Stimulated activated CD4-positive, alpha-beta T cell treated with anti-CD3 and anti-CD28 coated beads, TNF-alpha, amount 100 ng/mL, for 24 hours (primary cell): ENCODE measurements around the gene BEGAIN.

ENCODE experiments used
- DNase-seq, 3 experiments: peaks; one replicate each; pipeline ENCODE4 v3.0.0-alpha.2; 2020; ENCODE audit warnings: low read depth in 3 of 3

BEGAIN gene

GRCh38 chr14:100587086-100587762 is at the start of gene BEGAIN:
Gene BEGAIN (minus strand): TSS chr14:100587417. CDS start chr14:100587290, 127 bp downstream.
- peak in 1 of 3 experiments; percentile 44 for DNase-seq

- DNase-seq: no peak
Measured at GRCh38 chr14:100636559-100636958, 49.3 kb upstream of the BEGAIN start.

DNA sequence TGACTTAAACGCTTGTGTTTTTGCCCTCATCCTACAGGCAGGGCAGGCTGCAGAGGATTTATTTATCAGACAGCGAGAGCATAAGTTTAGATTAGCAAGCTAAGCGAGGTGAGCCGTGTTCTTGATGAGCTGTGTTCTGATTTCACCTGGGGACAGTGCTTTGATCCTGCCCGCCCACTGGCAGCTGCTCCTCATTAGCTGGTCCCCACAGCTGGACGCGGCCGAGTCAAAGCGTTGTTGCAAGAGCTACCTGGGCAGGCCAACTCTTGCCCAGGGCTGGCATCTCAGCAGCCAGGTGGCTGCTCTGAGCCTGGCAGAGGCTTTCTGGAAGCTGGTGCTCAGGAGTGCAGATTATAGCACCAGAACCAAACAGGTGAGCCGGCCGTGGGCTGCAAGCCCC is 46.8 kb upstream of the BEGAIN start:
- no peak for DNase-seq

GRCh38 chr14:100633406-100633805 is 46.2 kb upstream of the BEGAIN start:
- DNase-seq: no peak

DNA sequence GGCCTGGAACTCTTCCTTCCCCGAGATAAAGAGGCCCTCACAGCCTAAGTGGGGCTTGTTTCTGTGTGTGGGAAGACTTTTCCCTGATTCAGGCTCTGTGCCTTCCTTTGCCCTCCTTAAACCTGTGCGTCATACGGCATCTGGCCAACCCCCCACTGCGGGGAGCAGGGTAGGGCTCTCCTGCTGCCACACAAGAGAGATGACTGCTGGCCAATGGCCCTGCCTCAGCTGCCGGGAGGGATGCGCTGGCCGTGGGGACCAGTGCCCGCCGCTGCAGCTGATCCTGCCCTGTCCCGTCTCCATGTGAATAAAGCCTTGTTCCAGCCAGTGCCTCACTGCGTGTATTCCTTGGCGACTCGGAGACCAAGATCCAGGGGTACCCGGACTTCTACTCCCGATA is 42.5 kb upstream of the BEGAIN start:
- DNase-seq: no peak

DNA sequence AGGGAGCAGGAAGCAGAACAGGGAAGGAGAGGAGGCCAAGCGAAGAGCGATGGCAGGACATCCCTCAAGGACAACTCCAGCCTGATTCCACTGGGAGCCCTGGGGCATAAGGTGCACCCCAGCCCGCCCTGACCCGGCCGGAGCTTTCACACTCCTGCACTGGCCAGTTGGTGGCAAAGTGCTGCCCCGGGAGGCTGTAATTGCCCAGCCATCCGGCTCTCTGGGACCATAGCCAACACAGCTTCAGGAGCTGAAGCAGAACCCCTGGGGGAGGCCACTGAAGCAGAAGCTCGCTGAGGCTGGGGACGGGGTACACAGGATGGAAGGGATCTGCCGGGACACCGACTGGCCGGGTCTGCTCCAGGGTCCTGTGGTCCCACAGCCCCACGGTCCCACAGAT is 41.9 kb upstream of the BEGAIN start:
- DNase-seq: no peak

GRCh38 chr14:100628225-100628624 is 41.0 kb upstream of the BEGAIN start:
- no peak for DNase-seq

- no peak for DNase-seq
Measured at GRCh38 chr14:100626614-100627013, 39.4 kb upstream of the BEGAIN start.

GRCh38 chr14:100623961-100624360 is 36.7 kb upstream of the BEGAIN start:
- no peak for DNase-seq

DNA sequence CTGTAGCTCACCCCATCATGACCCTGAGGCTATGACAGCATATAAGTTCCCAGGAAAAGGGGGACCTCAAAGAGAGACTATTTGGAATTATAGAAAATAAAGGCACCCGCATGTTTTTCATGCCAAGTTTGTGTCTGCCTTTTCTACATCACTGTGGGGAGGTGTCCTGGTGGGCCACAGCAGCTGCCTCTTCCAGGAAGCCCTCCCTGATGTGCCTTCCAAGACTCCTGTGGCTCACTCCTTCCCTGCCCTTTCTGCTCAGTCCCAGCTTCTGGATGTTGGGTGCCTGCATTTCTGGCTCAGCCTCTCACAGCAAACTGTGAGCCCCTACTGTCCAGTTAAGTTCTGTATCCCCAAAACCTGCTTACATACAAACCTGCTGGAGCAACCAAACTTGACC is 36.3 kb upstream of the BEGAIN start:
- no peak for DNase-seq

- no peak for DNase-seq
Measured at GRCh38 chr14:100622708-100623485, 35.7 kb upstream of the BEGAIN start.

GRCh38 chr14:100622224-100622623 is 35.0 kb upstream of the BEGAIN start:
- DNase-seq: no peak

GRCh38 chr14:100621806-100622205 is 34.6 kb upstream of the BEGAIN start:
- no peak for DNase-seq

DNA sequence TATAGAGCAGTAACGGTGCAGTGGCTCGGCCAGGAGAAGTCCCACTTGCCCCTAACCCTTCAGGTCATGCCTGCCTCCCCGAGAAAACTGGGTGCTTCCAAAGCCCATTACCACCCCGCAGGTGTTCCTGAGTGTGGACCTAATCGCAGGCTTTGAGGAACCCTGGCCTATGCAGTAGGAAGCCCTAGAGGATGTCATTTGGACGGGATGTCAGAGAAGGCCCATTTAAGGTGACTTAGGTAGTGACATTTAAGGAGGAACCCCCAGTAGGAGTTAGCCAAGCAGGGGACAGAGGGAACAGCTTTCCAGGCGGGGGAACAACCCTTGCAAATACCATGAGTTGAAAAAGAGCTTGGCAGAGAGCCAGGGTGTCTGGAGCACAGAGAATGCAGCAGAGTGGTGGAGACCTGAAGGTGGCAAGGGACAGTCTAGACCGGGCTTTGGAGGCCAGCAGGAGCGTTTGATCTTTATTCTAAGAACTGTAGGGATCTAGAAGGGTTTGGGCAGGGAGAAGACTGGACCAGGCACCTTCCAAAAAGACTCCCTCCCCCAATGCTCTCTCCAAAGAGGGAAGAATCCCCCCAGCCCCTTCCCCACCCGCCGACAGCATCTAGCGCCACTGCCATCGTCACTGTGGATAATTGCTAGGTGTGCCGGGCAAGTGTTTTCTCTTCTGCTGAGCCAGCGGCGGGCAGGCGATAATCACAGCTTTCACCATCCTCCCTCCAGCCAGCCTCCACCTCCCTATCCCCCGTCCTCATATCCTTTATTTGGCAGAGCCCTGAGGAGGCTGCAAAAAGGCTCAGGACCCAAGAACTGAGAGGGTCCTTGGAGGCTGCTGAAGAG is 33.3 kb upstream of the BEGAIN start:
- DNase-seq: no peak

DNA sequence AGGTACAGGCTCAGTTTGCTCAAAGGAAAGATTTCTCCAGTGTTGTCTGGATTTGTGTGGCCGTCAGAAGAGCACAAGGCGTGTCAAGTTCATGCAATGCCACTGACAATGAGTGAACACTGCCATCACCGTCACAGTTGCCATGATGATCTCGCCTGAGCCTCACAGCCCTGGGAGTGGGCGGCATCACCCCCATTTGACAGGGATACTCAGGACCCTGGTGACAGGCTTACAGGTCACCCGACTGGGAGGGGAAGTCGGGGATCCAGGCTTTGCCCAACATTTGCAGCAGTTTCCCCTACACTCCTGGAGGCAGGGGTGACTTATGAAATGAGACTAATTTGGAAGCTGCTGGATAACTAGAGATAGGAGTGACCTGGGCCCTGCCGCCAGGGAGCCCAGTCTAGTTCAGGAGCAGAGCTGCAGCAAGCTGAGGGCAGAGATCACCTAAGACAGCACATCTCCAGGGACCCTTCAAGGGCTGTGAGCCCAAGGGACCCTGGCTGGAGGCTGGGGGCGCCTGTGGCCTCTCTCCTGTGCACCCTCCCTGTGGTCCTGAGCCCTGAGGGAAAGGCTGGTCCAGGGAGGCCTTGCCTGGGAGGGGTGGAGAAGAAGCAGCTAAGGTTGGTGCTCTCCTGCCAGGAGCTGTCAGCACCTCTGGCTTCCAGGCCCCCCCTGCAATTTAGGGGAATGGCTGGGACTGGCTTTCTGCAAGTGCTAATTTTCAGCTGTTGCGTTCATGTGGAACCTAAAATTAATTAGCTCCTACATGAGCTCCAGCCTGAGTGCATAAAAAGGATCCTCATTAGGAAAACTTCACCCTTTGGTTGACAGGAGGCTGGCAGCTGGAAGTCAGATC is 32.4 kb upstream of the BEGAIN start:
- no peak for DNase-seq

DNA sequence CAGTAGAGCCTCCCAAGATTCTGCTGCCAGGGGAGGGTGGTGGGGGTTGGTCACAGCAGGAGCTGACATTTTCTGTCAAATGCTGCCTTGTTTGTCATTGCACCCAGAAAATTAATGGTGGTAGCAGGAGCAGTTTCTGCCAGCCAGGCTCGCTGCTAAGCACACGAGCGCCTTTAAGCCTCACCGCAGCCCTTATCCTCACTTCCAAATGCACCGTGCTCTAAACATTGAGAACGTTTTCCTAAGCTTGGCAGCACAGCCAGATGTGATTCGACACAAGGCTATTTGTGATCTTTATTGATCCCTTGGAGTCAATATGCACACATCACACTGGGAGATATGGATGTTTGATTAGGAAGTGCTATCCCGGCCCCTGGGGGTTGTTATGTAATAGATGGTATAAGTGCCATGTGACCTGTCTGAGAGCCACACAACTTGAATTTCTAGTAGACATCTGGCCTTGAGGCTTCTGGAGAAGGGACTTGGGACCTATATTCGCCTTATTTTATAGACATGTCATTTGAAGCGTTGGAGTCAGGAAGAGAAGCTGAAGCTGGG is 31.6 kb upstream of the BEGAIN start:
- no peak for DNase-seq

GRCh38 chr14:100618318-100618693 is 31.1 kb upstream of the BEGAIN start:
- DNase-seq: no peak

- no peak for DNase-seq
Measured at GRCh38 chr14:100617410-100618317, 30.4 kb upstream of the BEGAIN start.

DNA sequence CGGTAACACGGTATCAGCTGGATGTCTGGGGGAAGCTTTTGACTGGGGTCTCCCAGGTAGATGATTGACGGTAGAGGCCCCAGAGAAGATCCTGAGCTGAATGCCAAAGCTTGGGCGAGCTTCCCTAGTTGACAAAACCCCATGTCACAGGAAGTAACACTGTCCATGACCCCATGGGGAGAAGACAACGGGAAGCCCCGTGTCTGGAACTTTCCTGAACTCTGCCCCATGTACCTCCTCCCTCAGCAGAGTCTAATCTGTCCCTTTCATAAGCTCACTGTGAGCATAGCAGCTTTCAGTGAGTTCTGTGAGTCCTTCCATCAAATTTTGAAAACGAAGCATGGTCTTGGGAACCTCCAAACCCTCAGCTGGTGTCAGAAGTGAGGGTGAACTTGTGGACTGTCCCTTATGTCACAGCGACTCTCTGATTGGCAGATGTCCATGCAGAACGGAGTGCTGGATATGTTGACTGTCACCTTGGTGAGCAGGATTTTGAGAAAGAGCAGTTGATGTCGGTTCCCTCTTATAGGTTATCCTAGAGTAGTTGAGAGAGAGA is 29.7 kb upstream of the BEGAIN start:
- DNase-seq: no peak
